ENCODE results near the gene KDELR3. TPM values are rescaled to one million over a fixed set of nuclear protein-coding genes. Genes with fewer than 3 reads are reported as not detected.

Gene KDELR3
- total and polyA plus RNA-seq, 2 experiments from 2014 or later: 13.1 to 26.5 TPM

DNA sequence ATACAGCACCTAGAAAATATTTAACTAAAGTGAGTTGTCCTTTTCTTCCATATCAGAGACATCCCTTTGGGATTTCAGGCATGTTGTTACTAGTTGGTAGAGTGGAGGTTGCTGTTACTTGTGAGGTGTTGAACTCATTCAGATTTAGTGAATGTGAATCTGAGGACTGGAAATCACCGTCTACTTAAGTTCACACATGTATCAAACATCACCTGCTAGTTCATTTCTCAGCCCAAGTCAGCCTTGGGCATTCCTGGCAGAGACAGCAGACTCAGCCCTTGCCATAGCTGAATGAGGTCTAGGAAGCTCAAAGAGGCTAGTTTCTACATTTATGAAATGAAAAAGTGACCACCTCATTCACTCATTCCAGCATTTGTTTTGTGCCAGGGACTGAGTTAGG lies 9.7 kb downstream of the KDELR3 start:
- Histone ChIP-seq H3K9me3 (ENCODE audit: low read depth) (no peaks in the 10 kb centered on the region), H3K27me3 (no peaks in the 10 kb centered on the region), H3K36me3 (peaks cover 16% of the 10 kb centered on the region), H3K4me3 (no peak overlapping the region), H3K27ac (peak overlapping the region; percentile 21), H3K4me1 (ENCODE audit: low read depth) (no peaks in the 10 kb centered on the region)
- TF ChIP-seq, protein P1, sequence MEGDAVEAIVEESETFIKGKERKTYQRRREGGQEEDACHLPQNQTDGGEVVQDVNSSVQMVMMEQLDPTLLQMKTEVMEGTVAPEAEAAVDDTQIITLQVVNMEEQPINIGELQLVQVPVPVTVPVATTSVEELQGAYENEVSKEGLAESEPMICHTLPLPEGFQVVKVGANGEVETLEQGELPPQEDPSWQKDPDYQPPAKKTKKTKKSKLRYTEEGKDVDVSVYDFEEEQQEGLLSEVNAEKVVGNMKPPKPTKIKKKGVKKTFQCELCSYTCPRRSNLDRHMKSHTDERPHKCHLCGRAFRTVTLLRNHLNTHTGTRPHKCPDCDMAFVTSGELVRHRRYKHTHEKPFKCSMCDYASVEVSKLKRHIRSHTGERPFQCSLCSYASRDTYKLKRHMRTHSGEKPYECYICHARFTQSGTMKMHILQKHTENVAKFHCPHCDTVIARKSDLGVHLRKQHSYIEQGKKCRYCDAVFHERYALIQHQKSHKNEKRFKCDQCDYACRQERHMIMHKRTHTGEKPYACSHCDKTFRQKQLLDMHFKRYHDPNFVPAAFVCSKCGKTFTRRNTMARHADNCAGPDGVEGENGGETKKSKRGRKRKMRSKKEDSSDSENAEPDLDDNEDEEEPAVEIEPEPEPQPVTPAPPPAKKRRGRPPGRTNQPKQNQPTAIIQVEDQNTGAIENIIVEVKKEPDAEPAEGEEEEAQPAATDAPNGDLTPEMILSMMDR (IDR thresholded peaks at IDR 0.05; ENCODE audit: low read depth, low read length): no peak
- no peak for DNase-seq (ENCODE audit: low read depth in 1 of 2, low spot score in 1 of 2)

DNA sequence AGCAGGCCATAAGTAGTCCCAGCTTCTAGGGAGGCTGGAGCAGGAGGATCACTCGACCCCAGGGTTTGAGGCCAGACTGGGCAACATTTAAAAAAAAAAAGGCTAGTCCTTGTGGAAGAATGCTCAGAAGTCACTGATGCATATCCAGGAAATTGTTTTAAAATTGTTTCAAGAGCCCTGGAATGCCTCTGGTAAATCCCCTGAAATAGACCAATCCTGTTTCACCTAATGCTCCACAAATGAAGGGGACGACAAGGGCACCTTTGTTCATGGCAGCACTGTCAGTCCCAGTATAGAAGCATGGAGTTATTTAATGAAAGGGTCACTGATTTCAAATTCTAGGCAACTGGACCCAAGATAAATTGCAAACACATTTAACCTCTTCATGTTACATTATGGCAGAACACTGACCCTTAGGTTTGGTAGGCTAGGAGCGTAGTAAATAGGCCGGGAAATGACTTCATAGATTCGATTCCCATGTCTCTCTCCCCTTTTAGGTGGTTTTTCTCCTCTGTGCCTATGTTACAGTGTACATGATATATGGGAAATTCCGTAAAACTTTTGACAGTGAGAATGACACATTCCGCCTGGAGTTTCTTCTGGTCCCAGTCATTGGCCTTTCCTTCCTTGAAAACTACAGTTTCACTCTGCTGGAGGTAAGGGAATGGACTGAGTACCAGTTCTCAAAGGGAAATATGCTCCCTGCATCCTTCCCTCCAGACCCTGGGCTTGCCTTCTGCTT lies 11.4 kb downstream of the KDELR3 start:
- Histone ChIP-seq H3K27ac (peak overlapping the region; percentile 75), H3K36me3 (peaks cover 32% of the 10 kb centered on the region), H3K4me3 (no peak overlapping the region), H3K4me1 (ENCODE audit: low read depth) (no peaks in the 10 kb centered on the region), H3K9me3 (ENCODE audit: low read depth) (no peaks in the 10 kb centered on the region), H3K27me3 (no peaks in the 10 kb centered on the region)
- TF ChIP-seq, protein P1 (IDR thresholded peaks at IDR 0.05; ENCODE audit: low read depth, low read length): no peak
- no peak for DNase-seq (ENCODE audit: low read depth in 1 of 2, low spot score in 1 of 2)

GRCh38 chr22:38481162-38481870 lies 13.4 kb downstream of the KDELR3 start:
- DNase-seq (ENCODE audit: low read depth in 1 of 2, low spot score in 1 of 2): no peak
- Histone ChIP-seq H3K27ac (peak overlapping the region; percentile 21), H3K27me3 (no peaks in the 10 kb centered on the region), H3K4me1 (ENCODE audit: low read depth) (no peaks in the 10 kb centered on the region), H3K36me3 (peaks cover 50% of the 10 kb centered on the region), H3K9me3 (ENCODE audit: low read depth) (no peaks in the 10 kb centered on the region), H3K4me3 (no peak overlapping the region)
- TF ChIP-seq, protein P1 (IDR thresholded peaks at IDR 0.05; ENCODE audit: low read depth, low read length): no peak

DNA sequence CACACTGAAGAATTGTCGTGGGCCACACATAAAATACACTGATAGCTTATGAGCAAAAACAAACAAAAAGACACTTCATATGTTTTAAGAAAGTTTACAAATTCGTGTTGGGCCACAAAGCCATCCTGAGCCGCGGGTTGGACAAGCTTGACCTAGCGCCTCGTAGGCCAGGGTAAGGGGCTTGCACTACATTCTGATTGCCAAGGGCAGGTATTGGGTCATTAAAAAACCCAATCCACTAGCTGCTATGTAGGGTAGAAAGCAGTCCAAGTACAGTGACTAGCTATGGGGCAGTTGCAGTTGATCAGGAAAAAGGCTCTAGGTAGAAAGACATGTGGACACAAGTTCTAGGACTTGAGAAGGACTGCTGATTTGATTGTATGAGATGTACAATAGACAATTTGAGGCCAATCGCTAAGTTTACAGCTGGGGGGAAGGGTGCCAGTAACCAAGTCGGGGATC lies 14.0 kb downstream of the KDELR3 start:
- no peak for DNase-seq (ENCODE audit: low read depth in 1 of 2, low spot score in 1 of 2)
- TF ChIP-seq, protein P1 (IDR thresholded peaks at IDR 0.05; ENCODE audit: low read depth, low read length): no peak
- H3K27ac ChIP-seq: peak overlapping the region; percentile 21

DNA sequence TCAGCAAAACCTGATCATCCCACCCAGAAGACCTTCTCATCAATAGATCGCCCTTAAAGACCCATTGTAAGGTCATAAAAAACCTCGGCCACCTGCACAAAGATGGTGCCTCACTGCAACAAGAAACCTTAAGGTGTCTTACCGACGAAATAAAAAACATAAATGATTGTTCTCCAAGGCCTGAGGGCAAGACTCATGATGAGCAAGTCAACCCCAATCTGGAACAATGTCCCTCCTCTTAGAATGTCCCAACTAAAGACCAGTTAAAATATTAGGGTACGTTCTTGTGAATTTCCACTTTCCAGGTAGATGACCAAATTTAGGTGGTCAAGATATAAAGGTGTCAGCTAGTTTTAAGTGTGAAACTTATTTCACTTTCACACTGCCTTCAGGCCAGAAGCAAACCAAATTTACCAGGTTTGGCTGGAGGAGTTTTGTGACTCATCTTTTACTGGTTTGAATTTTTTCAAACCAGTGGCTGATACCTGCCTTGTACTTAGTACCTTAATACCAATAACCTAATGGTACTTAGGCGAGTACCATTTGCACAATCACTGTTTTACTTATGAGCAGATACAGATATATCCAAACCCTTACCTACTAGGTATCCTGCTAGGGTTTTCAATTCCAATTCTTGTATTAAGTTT lies 14.9 kb downstream of the KDELR3 start:
- no peaks in the 10 kb centered on the region for H3K27me3 ChIP-seq
- no peak for DNase-seq (ENCODE audit: low read depth in 1 of 2, low spot score in 1 of 2)
- peaks cover 62% of the 10 kb centered on the region for H3K36me3 ChIP-seq
- peak overlapping the region; percentile 21 for H3K27ac ChIP-seq
- H3K4me1 ChIP-seq (ENCODE audit: low read depth): no peaks in the 10 kb centered on the region
- TF ChIP-seq, protein P1 (IDR thresholded peaks at IDR 0.05; ENCODE audit: low read depth, low read length): no peak
- H3K4me3 ChIP-seq: no peak overlapping the region
- no peaks in the 10 kb centered on the region for H3K9me3 ChIP-seq (ENCODE audit: low read depth)

More for the DNA sequence above, 14.0 kb downstream of the KDELR3 start:
- no peaks in the 10 kb centered on the region for H3K4me1 ChIP-seq (ENCODE audit: low read depth)
- H3K9me3 ChIP-seq (ENCODE audit: low read depth): no peaks in the 10 kb centered on the region
- H3K4me3 ChIP-seq: no peak overlapping the region
- no peaks in the 10 kb centered on the region for H3K27me3 ChIP-seq
- H3K36me3 ChIP-seq: peaks cover 56% of the 10 kb centered on the region

Data from cardiac muscle cell (in vitro differentiated cells and primary cell).